22Rv1 (cell line): ENCODE results near the gene PPP1R1B.

Source experiments
- H3K27ac ChIP-seq: fragments of 450-650 bp; 2 replicates; pipeline ENCODE4 v1.5.1; 2017
- CTCF ChIP-seq: fragments of 450-650 bp; IDR thresholded peaks from 2 replicates; pipeline ENCODE4 v1.5.1; 2017; ENCODE audit warnings: mild to moderate bottlenecking
- ZFX ChIP-seq: fragments of 450-650 bp; IDR thresholded peaks from 2 replicates; pipeline ENCODE4 v1.6.1; 2017; ENCODE audit warnings: antibody characterized with exemption, borderline replicate concordance

Gene PPP1R1B

GRCh38 chr17:39601758-39602532, 24.8 kb upstream of the PPP1R1B start:
- TF ChIP-seq ZFX (no peak), CTCF (no peak)
- H3K27ac ChIP-seq, result no peak overlapping the region

GRCh38 chr17:39602533-39603303, 24.0 kb upstream of the PPP1R1B start:
- TF ChIP-seq ZFX, result no peak
- TF ChIP-seq CTCF, result no peak
- H3K27ac ChIP-seq, result no peak overlapping the region

- no peak overlapping the region for H3K27ac ChIP-seq
- TF ChIP-seq CTCF, result no peak
- no peak for TF ChIP-seq ZFX
These were observed 23.3 kb upstream of the PPP1R1B start for GRCh38 chr17:39603304-39604016.

- no peak overlapping the region for H3K27ac ChIP-seq
- TF ChIP-seq CTCF, result no peak
- no peak for TF ChIP-seq ZFX
These were observed 21.8 kb upstream of the PPP1R1B start for GRCh38 chr17:39604911-39605491.

- TF ChIP-seq ZFX (no peak), CTCF (no peak)
- H3K27ac ChIP-seq, result no peak overlapping the region
These were observed 21.0 kb upstream of the PPP1R1B start for GRCh38 chr17:39605492-39606433.

GRCh38 chr17:39606434-39607056, 20.2 kb upstream of the PPP1R1B start:
- H3K27ac ChIP-seq, result no peak overlapping the region
- TF ChIP-seq CTCF, result no peak
- TF ChIP-seq ZFX, result no peak
